ENCODE measurements around the gene HOGA1. TPM values are rescaled to one million over a fixed set of nuclear protein-coding genes. Genes with fewer than 3 reads are reported as not detected.

Gene HOGA1
- total RNA-seq, 6 experiments from 2014 or later = 16.8 to 92.9 (median 36.5) TPM

- 86% methylated on average over 2 of the region's 15 CpGs for WGBS (ENCODE audit: insufficient coverage, low coverage, low lambda C conversion rate, missing lambda C conversion rate)
- Histone ChIP-seq H3K9me3 (no peaks in the 10 kb centered on the region), H3K36me3 (peaks cover 0 to 11% (median 0%) of the 10 kb centered on the region in 4 donors), H3K4me3 (no peak overlapping the region), H3K27ac (no peak overlapping the region), H3K27me3 (no peaks in the 10 kb centered on the region), H3K4me1 (peaks cover 0 to 27% (median 7%) of the 10 kb centered on the region in 4 donors)
- ATAC-seq (no peak), DNase-seq (peak in 1 of 3 donors; percentile 43)
- TF ChIP-seq CTCF (IDR thresholded peaks at IDR 0.05) (no peak), POLR2A (IDR thresholded peaks at IDR 0.05) (no peak)
- intact Hi-C loops (cut with DNase I) = no loop called here
Measured at GRCh38 chr10:97590082-97590747, 6.0 kb downstream of the HOGA1 start.

- TF ChIP-seq CTCF (IDR thresholded peaks at IDR 0.05) (no peak), POLR2A (IDR thresholded peaks at IDR 0.05) (no peak)
- 75% methylated on average over 2 of the region's 5 CpGs for WGBS (ENCODE audit: insufficient coverage, low coverage, low lambda C conversion rate, missing lambda C conversion rate)
- H3K27ac ChIP-seq = no peak overlapping the region
- H3K36me3 ChIP-seq = peaks cover 0 to 11% (median 0%) of the 10 kb centered on the region in 4 donors
- DNase-seq = peak in 1 of 3 donors; percentile 22
- intact Hi-C loops (cut with DNase I) = no loop called here
- H3K4me1 ChIP-seq = peaks cover 0 to 34% (median 5%) of the 10 kb centered on the region in 4 donors
- ATAC-seq = no peak
- no peaks in the 10 kb centered on the region for H3K27me3 ChIP-seq
- H3K4me3 ChIP-seq = no peak overlapping the region
- no peaks in the 10 kb centered on the region for H3K9me3 ChIP-seq
Measured at GRCh38 chr10:97590748-97591495, 6.7 kb downstream of the HOGA1 start.

GRCh38 chr10:97593421-97593820, 9.2 kb downstream of the HOGA1 start:
- ATAC-seq = no peak

More at GRCh38 chr10:97593421-97593820, 9.2 kb downstream of the HOGA1 start:
- Histone ChIP-seq H3K36me3 (peaks cover 0 to 11% (median 0%) of the 10 kb centered on the region in 4 donors), H3K27ac (no peak overlapping the region), H3K4me3 (no peak overlapping the region), H3K27me3 (no peaks in the 10 kb centered on the region), H3K9me3 (no peaks in the 10 kb centered on the region), H3K4me1 (peaks cover 0 to 40% (median 8%) of the 10 kb centered on the region in 4 donors)
- TF ChIP-seq CTCF (IDR thresholded peaks at IDR 0.05) (no peak), POLR2A (IDR thresholded peaks at IDR 0.05) (no peak)
- no peak for DNase-seq
- WGBS (ENCODE audit: insufficient coverage, low coverage, low lambda C conversion rate, missing lambda C conversion rate) = 65% methylated on average over 3 of the region's 4 CpGs
- intact Hi-C loops (cut with DNase I) = no loop called here

Data from right lobe of liver (tissue), 6 donors.